GM10266 (cell line): Measurements from ENCODE around the gene DBH.

Experiments used
- DNase-seq: peaks from one replicate; pipeline ENCODE4 v3.0.0; 2012; ENCODE audit errors: extremely low spot score
- CTCF ChIP-seq: IDR thresholded peaks from 2 replicates; pipeline ENCODE4 v1.5.1; 2012; ENCODE audit warnings: mild to moderate bottlenecking, low read depth; ENCODE audit not compliant: control insufficient read depth, insufficient read depth; ENCODE audit errors: missing control alignments

DBH gene

GRCh38 chr9:133591985-133592384 is 44.2 kb upstream of the DBH start:
- DNase-seq, result no peak
- TF ChIP-seq CTCF, result no peak

DNA sequence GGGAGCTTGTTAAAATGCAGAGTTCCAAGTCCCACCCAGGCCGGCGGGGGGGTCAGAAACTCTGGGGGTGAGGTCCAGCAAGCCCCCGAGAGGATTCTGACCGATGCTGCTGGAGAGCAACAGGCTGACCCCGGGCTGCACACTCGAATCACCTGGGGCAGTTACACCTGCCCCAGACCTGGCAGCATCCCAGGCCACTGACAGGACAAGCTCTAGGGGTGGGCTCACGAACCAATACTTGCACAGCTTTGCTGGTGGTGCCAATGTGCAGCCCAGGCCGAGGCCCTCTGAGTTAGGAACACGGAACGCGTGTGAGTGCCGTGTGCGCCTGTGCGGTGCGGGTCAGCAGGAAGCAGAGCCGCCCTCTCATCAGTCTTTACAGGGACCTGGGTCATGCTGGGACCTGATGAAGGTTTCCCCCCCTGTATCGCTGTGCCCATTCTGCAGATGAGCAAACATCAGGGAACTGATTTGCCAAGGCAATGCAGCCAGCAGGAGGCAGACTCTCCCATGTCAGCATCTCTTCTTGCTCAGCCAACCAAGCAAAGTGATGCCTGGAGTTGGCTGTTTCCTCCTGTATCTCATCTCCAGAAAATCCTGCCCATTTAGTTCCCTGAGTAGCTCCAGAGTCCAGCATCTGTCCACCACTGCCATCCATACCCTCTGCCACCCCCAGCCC is 43.3 kb upstream of the DBH start:
- TF ChIP-seq CTCF, result no peak
- DNase-seq, result no peak

GRCh38 chr9:133593587-133594253 is 42.4 kb upstream of the DBH start:
- DNase-seq, result no peak
- TF ChIP-seq CTCF, result no peak

DNA sequence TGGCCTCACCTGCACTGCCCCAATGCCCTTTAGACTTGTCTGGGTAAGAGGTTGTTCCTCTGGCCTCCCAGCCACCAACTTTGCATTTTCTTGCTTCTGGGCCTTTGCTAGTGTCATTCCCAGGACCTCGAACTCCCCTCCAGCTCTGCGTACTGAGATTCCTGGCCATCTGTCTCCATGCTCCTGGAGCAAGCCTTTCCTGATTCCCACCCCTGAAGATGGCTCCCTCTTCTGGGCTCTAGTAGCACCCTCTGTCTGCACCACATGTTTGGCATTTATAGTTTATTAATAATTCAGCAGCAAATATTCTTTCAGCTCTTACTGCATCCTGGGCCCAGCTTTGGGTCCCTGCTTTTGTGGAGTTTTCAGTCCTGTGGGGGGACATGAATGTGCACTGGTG is 41.9 kb upstream of the DBH start:
- TF ChIP-seq CTCF, result no peak
- no peak for DNase-seq

- DNase-seq, result no peak
- TF ChIP-seq CTCF, result no peak
Measured at GRCh38 chr9:133595910-133596309, 40.3 kb upstream of the DBH start.

DNA sequence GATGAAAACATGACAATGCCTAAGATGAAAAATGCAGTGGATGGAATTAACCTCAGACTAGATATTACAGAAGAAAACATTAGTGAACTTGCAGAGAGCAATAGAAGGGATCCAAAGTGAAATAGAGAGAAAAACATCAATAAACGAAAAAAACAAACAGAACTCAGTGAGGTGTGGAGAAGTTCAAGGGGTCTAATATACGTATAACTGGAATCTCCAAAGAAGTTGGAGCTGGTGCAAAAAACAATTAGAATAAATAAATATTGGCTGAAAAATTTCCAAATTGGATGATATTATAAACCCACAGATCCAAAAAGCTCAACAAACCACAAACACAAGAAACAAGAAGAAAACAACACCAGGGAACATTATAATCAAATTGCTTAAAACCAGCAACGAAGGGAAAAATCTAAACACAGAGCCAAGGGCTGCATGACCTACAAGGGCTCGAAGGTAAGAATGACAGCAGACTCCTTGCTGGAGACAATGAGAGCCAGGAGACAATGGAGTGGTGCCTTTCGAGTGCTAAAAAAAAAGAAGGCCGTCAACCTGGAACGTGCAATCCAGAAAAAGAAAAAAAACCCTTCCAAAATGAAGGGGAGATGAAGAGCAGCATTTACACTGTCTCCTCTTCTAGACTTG is 38.7 kb upstream of the DBH start:
- no peak for DNase-seq
- TF ChIP-seq CTCF, result no peak

- TF ChIP-seq CTCF, result no peak
- no peak for DNase-seq
Measured at GRCh38 chr9:133598978-133599377, 37.2 kb upstream of the DBH start.
